B cell (primary cell): ENCODE data around the gene NAV1. TPM values are rescaled to one million over a fixed set of nuclear protein-coding genes. Genes with fewer than 3 reads are reported as not detected.

Source experiments
- ATAC-seq: fragments of 200-7000 bp; cut with Tn5 transposase; one replicate; pipeline ENCODE4 v1.10.0; 2021; ENCODE audit warnings: low read depth, mild to moderate bottlenecking, moderate number of reproducible peaks, moderate library complexity
- CTCF ChIA-PET: fragments of 350-600 bp; sonication (Branson Sonifier 250); formaldehyde crosslinking; loops from one replicate; lab custom pipeline; 2021; ENCODE audit warnings: antibody characterized with exemption, inconsistent platforms; lab: Charles Lee
- POLR2A ChIA-PET: fragments of 350-600 bp; sonication (Branson Sonifier 250); formaldehyde crosslinking; loops from one replicate; lab custom pipeline; 2021; ENCODE audit warnings: antibody characterized with exemption; lab: Charles Lee
- DNase-seq: peaks from one replicate; pipeline ENCODE4 v3.0.0; 2013
- H2AFZ ChIP-seq: 2 replicates; pipeline ENCODE4 v1.6.1; 2012; ENCODE audit warnings: mild to moderate bottlenecking, low read depth, low read length; ENCODE audit not compliant: insufficient read depth, poor library complexity, severe bottlenecking
- H3K27ac ChIP-seq, 2 donors: 1 replicate in 1 of 2; 2 replicates in 1 of 2; pipeline ENCODE4 v1.5.1; 2012 to 2013; ENCODE audit warnings: low read length in 2 of 2, mild to moderate bottlenecking in 2 of 2, moderate library complexity in 1 of 2
- H3K27me3 ChIP-seq, 4 experiments: fragments of 200-600 bp in 1 of 4; sonication (generic) in 1 of 4; replicated peaks in 1 of 4; 1 replicate in 2 of 4; 2 replicates in 2 of 4; pipeline versions ENCODE4 v1.6.1 to v1.7.0; 2013 to 2016; ENCODE audit warnings: low read length in 3 of 4, mild to moderate bottlenecking in 2 of 4, mixed read lengths in 1 of 4, moderate library complexity in 1 of 4; ENCODE audit not compliant: insufficient read depth in 4 of 4, control insufficient read depth in 3 of 4; ENCODE audit errors: control extremely low read depth in 1 of 4
- H3K36me3 ChIP-seq, 2 experiments: replicated peaks in 1 of 2; 1 replicate in 1 of 2; 2 replicates in 1 of 2; pipeline versions ENCODE4 v1.6.1 to v1.7.1; 2013; ENCODE audit warnings: low read length in 1 of 2; ENCODE audit not compliant: insufficient read depth in 2 of 2, control insufficient read depth in 1 of 2; ENCODE audit errors: control extremely low read depth in 1 of 2, extremely low read depth in 1 of 2
- H3K4me1 ChIP-seq, 2 donors: fragments of 200-600 bp in 1 of 2; sonication (generic) in 1 of 2; 1 replicate in 1 of 2; 2 replicates in 1 of 2; pipeline versions ENCODE4 v1.5.1 to v1.6.1; 2013 to 2017; ENCODE audit warnings: low read length in 2 of 2; ENCODE audit not compliant: control insufficient read depth in 2 of 2, insufficient read depth in 2 of 2
- H3K4me2 ChIP-seq: replicated peaks from 2 replicates; pipeline ENCODE3; 2012; ENCODE audit warnings: mild to moderate bottlenecking, low read depth, low read length; ENCODE audit not compliant: poor library complexity, severe bottlenecking
- H3K4me3 ChIP-seq, 5 experiments: fragments of 200-600 bp in 1 of 5; sonication (generic) in 1 of 5; 1 replicate in 3 of 5; 2 replicates in 2 of 5; pipeline versions ENCODE4 v1.5.1 to v1.7.0; 2011 to 2016; ENCODE audit warnings: low read length in 4 of 5, mild to moderate bottlenecking in 4 of 5, low read depth in 2 of 5, control low read depth in 1 of 5, moderate library complexity in 1 of 5; ENCODE audit not compliant: insufficient read depth in 1 of 5; ENCODE audit errors: control extremely low read depth in 1 of 5, extremely low read depth in 1 of 5
- H3K79me2 ChIP-seq: fragments of 200-600 bp; sonication (generic); one replicate; pipeline ENCODE4 v1.6.0; 2016; ENCODE audit warnings: low read length; ENCODE audit not compliant: control insufficient read depth, insufficient read depth
- H3K9ac ChIP-seq: fragments of 200-600 bp; sonication (generic); 2 replicates; pipeline ENCODE4 v1.6.1; 2017; ENCODE audit warnings: mild to moderate bottlenecking, low read length, moderate library complexity
- H3K9me3 ChIP-seq, 3 donors: one replicate each; pipeline versions ENCODE4 v1.6.1 to v1.7.1; 2013; ENCODE audit warnings: low read length in 2 of 3; ENCODE audit not compliant: control insufficient read depth in 2 of 3, insufficient read depth in 1 of 3; ENCODE audit errors: control extremely low read depth in 1 of 3
- H4K20me1 ChIP-seq: 2 replicates; pipeline ENCODE4 v1.6.0; 2012; ENCODE audit warnings: mild to moderate bottlenecking, low read length; ENCODE audit not compliant: insufficient read depth, control insufficient read depth, poor library complexity, severe bottlenecking
- H3K27ac Mint-ChIP-seq: one replicate; pipeline ENCODE4 v1.8.0; 2021; ENCODE audit warnings: mixed read lengths
- H3K27me3 Mint-ChIP-seq: one replicate; pipeline ENCODE4 v1.8.0; 2021; ENCODE audit warnings: mixed read lengths
- H3K4me1 Mint-ChIP-seq: one replicate; pipeline ENCODE4 v1.8.0; 2021; ENCODE audit warnings: mixed read lengths
- H3K4me3 Mint-ChIP-seq: one replicate; pipeline ENCODE4 v1.8.0; 2021; ENCODE audit warnings: mixed read lengths
- H3K9me3 Mint-ChIP-seq: one replicate; pipeline ENCODE4 v1.8.0; 2022; ENCODE audit warnings: mixed read lengths; ENCODE audit not compliant: insufficient read depth
- CTCF ChIP-seq: fragments of 200-600 bp; IDR thresholded peaks from one replicate; pipeline ENCODE4 v1.8.0; 2022; ENCODE audit warnings: antibody characterized with exemption, mild to moderate bottlenecking
- EZH2 ChIP-seq: IDR thresholded peaks from 2 replicates; pipeline ENCODE4 v1.6.1; 2012; ENCODE audit warnings: borderline replicate concordance, low read depth, mild to moderate bottlenecking, moderate library complexity, low read length; ENCODE audit not compliant: insufficient read depth, poor library complexity, severe bottlenecking
- WGBS: methylation state at CpG from one replicate; pipeline ENCODE4 v1.1.5; 2013; ENCODE audit warnings: missing lambda C conversion rate; ENCODE audit not compliant: insufficient coverage; 5-methylcytosine and 5-hydroxymethylcytosine counted together
- intact Hi-C: fragments of 100-400 bp; cut with micrococcal nuclease; formaldehyde crosslinking; loops from one replicate; pipeline ENCODE4 v1.10.0; 2022
- polyA plus RNA-seq: library from polyadenylated mRNA; depleted of rRNA; stranded (reverse); fragments of >200 nt; gene quantifications from 2 replicates; pipeline ENCODE4 v1.2.3, GENCODE V29; 2012
- total RNA-seq, 2 donors: library from RNA; stranded (reverse); fragments of 120-200 nt in 1 of 2; gene quantifications; 1 replicate in 1 of 2; 2 replicates in 1 of 2; pipeline versions ENCODE4 v1.2.3 to v1.2.4, GENCODE V29; 2013 to 2022

The NAV1 gene
- total and polyA plus RNA-seq, 2 donors (not counting 1 experiment from before 2014, with no cell fraction given), result 1.5 to 4.3 TPM

GRCh38 chr1:201511396-201511940 lies 27.5 kb upstream of the NAV1 start:
- Mint-ChIP-seq H3K4me1 (peaks cover 21% of the 10 kb centered on the region), H3K27ac (no peak overlapping the region), H3K4me3 (no peak overlapping the region), H3K9me3 (no peaks in the 10 kb centered on the region), H3K27me3 (no peaks in the 10 kb centered on the region)
- TF ChIP-seq EZH2 (no peak), CTCF (no peak)
- H3K4me2 ChIP-seq, result no peak overlapping the region
- H4K20me1 ChIP-seq, result peaks cover 9% of the 10 kb centered on the region
- H3K9ac ChIP-seq, result no peak overlapping the region
- no peaks in the 10 kb centered on the region for H3K36me3 ChIP-seq
- H3K79me2 ChIP-seq, result peaks cover 13% of the 10 kb centered on the region
- ATAC-seq (no peak), DNase-seq (no peak)
- no peak overlapping the region for H2AFZ ChIP-seq
- CTCF ChIA-PET, result interaction anchor here (0.5 to 13.3 kb wide), 16 partner anchors 9 to 1393 kb away, joined by 3 to 407 read pairs (median 14); partner anchors contain the start of gene NAV1
- no peaks in the 10 kb centered on the region for H3K9me3 ChIP-seq
- no peak overlapping the region for H3K4me3 ChIP-seq
- intact Hi-C loops, result no loop called here
- no peaks in the 10 kb centered on the region for H3K27me3 ChIP-seq
- WGBS, result 78% methylated on average over 3 of the region's 6 CpGs
- POLR2A ChIA-PET, result no interaction called here
- peaks cover 7 to 13% of the 10 kb centered on the region in 2 donors for H3K4me1 ChIP-seq
- H3K27ac ChIP-seq, result no peak overlapping the region

DNA sequence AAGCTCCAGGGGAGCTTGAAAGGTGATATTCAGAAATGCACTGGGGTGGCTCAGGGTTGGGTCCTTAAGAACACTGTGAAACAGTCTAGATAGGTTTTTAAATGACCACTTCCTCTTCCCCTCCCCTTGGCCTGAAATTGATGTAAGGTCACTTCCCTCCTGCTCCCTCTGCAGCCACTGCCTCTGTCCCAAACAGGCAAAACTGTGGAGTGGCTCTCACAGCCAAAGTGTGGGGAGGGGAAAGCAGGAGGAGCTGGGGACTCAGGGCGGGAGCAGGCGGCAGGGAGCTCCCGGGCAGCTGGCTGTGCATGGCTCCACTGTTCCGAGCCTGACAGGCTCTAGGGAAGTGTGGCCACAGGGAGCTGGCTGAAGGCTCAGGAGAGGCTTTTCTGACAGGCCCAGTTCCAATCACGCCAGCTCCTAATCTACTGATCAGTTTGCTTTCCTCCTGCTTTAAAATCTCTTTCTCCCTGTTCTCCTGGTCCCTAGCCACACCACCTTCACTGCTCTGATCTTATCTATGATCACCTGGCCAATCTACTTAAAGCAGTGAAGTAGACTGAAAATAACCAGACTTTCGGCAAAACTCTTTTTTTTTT lies 26.9 kb upstream of the NAV1 start:
- no peak overlapping the region for H3K4me3 ChIP-seq
- H3K79me2 ChIP-seq, result peaks cover 10% of the 10 kb centered on the region
- intact Hi-C loops, result no loop called here
- H3K4me2 ChIP-seq, result no peak overlapping the region
- DNase-seq, result no peak
- CTCF ChIA-PET, result interaction anchor here (0.5 to 13.3 kb wide), 17 partner anchors 9 to 1394 kb away, joined by 3 to 407 read pairs (median 14); partner anchors contain the start of gene NAV1
- H3K9me3 ChIP-seq, result no peaks in the 10 kb centered on the region
- 83% methylated on average over 4 of the region's 6 CpGs for WGBS
- Mint-ChIP-seq H3K4me1 (peaks cover 20% of the 10 kb centered on the region), H3K9me3 (no peaks in the 10 kb centered on the region), H3K27me3 (no peaks in the 10 kb centered on the region), H3K27ac (no peak overlapping the region), H3K4me3 (no peak overlapping the region)
- no peak overlapping the region for H3K27ac ChIP-seq
- H2AFZ ChIP-seq, result no peak overlapping the region
- POLR2A ChIA-PET, result interaction anchor here (0.6 kb wide), 1 partner anchor 317 kb away, joined by 8 read pairs; the partner anchor contains the start of gene IPO9
- TF ChIP-seq EZH2 (no peak), CTCF (no peak)
- H3K9ac ChIP-seq, result no peak overlapping the region
- no peaks in the 10 kb centered on the region for H3K27me3 ChIP-seq
- H4K20me1 ChIP-seq, result peaks cover 9% of the 10 kb centered on the region
- ATAC-seq, result no peak
- no peaks in the 10 kb centered on the region for H3K36me3 ChIP-seq
- peaks cover 7 to 11% of the 10 kb centered on the region in 2 donors for H3K4me1 ChIP-seq
